Left hindlimb (tissue), 1 donor: Measurements from ENCODE around the gene NID1.

Experiments
- DNase-seq: peaks from one replicate; pipeline ENCODE4 v3.0.0-alpha.2; 2018

The NID1 gene

GRCh38 chr1:235954306-235955283 is 110.3 kb downstream of the NID1 start:
- no peak for DNase-seq

GRCh38 chr1:235953801-235954200 is 111.1 kb downstream of the NID1 start:
- DNase-seq: no peak

GRCh38 chr1:235952950-235953615 is 111.8 kb downstream of the NID1 start:
- no peak for DNase-seq

- no peak for DNase-seq
Observed at GRCh38 chr1:235951661-235952060, 113.2 kb downstream of the NID1 start.

- DNase-seq: no peak
Observed at GRCh38 chr1:235950318-235950717, 114.6 kb downstream of the NID1 start.

GRCh38 chr1:235948774-235949427 is 116.0 kb downstream of the NID1 start:
- no peak for DNase-seq

GRCh38 chr1:235947989-235948388 is 116.9 kb downstream of the NID1 start:
- no peak for DNase-seq

- no peak for DNase-seq
Observed at GRCh38 chr1:235946571-235946981, 118.3 kb downstream of the NID1 start.

DNA sequence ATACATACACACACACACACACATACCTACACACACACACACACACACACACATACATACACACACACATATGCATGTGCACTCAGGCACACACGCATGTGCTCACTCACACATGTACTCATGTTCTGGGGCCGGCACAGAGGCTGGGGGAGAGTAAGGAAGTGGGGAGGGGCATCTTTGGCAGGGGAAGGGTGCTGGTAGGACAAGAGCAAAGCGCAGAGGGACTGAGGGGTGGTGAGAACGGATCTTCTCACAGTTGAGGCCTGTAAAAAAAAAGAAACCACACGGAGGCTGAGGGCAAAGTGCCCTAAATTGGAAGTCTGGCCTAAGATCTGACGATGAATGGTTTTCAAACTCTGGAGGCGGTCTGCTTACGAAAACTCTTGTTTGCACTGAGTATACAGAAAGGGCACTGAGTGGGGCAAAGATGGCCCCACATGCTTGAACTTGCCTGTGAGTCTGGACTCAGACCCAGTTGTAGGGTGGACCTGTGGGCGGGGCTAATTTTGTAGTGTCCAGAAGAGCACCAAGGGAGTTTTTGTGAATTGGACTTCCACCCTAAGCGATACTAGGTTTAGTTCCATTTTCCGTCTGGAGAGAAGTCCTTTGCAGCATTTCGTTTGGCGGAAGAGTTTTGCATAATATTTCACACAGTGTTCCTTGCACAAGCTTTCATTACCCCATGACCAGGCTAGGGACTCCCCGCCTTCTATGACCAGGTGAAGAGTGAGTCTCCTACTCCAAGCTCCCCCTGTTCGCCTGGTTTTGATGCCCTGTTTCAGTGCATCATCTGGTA is 118.9 kb downstream of the NID1 start:
- no peak for DNase-seq

- DNase-seq: no peak
Observed at GRCh38 chr1:235943581-235944114, 121.2 kb downstream of the NID1 start.

GRCh38 chr1:235942979-235943575 is 121.8 kb downstream of the NID1 start:
- no peak for DNase-seq

DNA sequence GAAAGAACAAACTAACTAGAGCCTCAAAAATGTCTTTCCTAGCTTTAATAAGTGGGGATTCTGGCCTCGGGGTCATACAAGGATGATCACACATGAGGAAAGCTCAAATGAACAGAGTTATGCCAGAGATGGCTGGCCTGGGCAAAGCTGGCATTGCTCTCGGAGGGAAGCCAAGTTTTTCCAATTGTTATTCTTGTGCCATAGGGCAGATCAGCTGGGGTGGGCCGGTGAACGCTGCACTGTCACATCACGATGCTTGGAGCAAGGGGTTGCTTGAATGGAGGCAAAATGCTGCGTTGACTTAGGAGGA is 122.3 kb downstream of the NID1 start:
- DNase-seq: no peak

DNA sequence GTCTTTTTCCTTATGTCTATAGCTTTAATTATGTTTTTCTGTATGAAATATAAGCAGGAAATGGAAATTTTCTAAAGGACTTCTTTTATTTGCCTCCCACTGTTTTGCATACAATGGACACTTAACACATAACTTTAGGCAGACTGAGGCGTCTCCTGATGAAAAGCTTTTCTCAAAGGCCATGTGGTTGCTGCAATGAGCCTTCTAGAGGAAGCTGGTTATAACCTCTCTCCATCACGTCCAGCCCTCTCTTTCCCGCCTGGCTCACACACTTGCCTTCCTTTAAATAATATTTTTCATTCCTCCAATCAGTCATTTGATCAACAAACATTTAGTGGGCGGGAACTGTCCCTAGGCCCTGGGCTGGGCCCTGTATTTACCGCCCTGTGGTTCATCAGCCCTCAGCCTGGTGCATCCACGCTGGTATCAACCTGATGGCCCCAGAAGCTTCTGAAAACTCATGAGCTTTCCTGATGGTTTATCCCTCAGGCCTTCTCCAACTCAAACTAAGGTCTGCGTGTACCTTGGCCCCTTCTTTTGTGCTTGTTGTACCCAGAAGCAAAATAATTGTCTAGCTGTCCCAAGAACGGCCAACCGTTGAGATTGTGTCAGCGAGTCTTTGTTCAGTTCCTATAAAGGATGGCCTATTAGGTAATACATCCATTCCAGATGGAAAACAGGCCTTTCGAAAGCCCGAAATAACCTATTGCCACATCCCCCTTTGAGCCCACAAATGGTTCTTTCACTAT is 122.8 kb downstream of the NID1 start:
- DNase-seq: no peak

DNA sequence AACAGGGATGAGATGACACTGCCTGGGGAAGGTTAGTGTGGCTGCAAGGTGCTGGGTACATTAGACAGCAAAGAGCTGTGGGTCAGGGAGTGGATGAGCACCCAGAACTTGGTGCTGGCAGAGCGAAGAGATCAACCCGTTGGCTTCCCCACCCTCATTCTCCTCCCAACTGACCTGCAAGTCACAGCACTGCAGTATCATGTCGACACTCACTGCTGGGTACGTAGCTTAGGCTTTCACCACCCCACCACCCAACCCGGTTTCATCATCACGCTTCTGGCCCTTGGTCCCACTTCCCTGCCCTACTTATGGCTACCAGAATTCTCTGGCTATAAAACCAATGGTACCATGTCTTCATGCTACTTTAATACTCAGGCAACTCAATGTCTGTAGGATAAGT is 124.6 kb downstream of the NID1 start:
- no peak for DNase-seq

- DNase-seq: no peak
Observed at GRCh38 chr1:235939480-235939775, 125.5 kb downstream of the NID1 start.

DNA sequence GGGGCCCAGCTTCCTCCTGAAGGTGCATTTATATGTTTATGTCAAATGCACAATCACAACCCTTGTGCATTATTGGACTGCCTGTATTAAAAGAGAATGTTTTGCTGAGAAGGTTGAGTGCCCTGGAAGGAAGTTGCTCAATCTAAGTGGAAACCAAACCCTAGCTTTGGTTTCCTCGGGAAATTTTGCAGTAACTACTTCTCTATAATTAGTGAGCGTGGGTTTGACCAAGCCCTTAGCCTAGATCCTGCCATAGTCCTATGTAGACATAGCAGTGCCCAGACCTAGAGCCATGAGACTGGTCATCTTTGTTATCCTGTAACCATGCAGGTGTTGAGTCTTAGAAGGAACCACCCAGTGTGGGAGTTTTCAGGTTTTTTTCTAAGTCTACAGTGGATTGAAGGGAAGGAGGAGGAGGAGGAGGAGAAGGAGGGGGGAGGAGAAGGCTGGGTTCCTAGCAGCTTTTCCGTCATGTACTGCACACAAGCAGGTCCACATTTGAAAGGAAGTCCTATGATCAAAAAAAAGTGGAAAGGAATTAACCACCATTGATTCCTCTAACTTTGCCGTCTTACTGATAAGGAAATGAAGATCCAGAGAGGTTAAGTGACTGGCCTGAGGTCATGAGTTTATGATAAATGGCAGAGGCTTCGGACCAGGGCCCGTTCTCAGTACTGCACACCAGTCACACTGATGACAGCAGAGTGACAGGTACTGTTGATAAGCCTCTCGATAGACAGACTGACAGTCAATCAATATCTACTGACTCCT is 126.0 kb downstream of the NID1 start:
- DNase-seq: no peak

DNA sequence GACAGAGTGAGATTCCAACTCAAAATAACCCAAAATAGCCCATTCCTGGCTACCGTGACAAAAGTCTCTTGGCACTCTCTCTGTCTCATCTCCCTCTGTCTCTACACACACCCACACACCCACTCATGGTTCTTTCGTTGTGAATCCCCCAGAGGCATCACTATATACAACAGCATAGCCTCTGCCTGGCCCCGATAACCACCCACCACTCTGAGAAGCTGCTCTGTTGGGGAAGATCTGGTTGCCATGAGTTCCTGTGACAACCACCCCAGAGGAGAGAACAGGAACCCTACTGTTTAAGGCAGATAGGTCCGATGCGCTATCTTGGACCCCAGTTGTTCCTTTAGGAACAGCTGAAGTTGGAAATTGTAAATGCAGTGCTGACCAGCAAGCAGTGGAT is 127.8 kb downstream of the NID1 start:
- DNase-seq: no peak

DNA sequence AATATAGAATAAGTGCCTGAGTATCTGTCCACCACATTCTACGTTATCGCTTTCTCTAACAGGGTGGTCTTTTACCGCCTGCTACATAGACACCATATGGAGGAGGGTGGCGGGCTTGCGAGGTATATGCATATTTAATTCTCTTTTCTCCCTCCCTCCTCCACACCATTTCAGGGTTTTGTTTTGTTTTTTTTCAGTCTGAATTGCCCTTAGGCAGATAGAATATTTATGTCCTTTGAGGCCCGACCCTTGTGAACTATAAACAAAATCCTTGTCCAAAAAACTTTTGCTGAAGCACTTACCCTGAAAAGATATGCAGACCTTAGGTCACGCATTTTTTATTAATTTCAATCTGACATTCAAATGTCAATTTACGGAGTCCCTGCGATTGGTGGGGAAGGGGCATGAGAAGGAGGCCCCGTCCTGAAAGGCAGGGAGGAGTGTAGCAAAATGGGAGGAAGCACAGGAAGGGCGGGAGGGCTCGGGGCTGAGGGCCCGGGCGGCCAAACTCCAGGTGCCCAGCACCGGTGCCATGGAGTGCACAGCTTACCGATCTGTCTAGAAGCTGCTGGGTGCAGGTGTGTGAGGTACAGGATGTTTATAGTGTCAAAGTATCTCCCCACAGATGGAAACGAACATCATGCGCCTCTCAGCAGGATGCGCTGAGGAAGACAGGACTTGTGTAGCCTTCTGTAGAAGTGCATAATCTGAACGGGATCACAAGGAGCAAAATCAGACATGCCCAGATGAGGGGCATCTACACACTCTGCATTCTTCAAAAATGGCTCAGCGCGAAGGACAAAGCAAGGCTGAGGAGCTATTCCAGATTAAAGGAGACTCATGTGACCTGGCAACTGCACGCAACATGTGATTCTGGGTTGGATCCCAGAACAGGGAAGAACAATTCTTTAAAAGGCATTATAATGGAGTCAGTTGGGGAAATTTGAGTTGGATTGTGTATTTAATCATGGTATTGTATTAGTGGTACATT is 129.4 kb downstream of the NID1 start:
- DNase-seq: no peak

DNA sequence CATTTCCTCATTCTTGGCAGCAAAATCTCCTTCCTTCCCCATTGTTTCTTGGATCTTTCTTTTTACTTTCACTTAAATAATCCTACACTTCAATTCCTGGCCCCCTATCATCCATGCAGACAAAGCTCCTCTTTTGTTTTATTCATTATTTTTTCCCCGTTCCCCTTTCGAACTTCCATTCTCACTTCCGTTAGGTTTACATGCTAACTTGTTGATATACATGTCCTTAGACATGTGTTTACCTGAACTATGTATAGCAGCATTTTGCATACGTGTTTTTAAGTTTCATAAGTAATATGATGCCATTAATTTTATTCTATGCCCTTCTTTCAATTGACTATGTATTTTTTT is 131.1 kb downstream of the NID1 start:
- DNase-seq: no peak
